H1 (cell line): ENCODE results near the gene PITX1. TPM values are rescaled to one million over a fixed set of nuclear protein-coding genes. Genes with fewer than 3 reads are reported as not detected.

Source experiments
- CTCF ChIA-PET: fragments of 300-600 bp; sonication (Branson Sonifier 250); formaldehyde crosslinking; loops from one replicate; lab custom pipeline; 2021; ENCODE audit not compliant: partially characterized antibody; lab: Charles Lee
- POLR2A ChIA-PET: fragments of 300-600 bp; sonication (Branson Sonifier 250); formaldehyde crosslinking; loops from one replicate; lab custom pipeline; 2021; ENCODE audit warnings: inconsistent platforms; ENCODE audit not compliant: partially characterized antibody; lab: Charles Lee
- DNase-seq, 2 experiments: peaks; one replicate each; pipeline versions ENCODE4 v3.0.0 to v3.0.0-alpha.2; 2010 to 2022; ENCODE audit warnings: low spot score in 2 of 2, low read depth in 1 of 2, mixed read lengths in 1 of 2
- FAIRE-seq: peaks from 2 replicates; lab custom pipeline; 2011; peaks lifted over from hg19 to GRCh38; lab: Jason Lieb, UNC
- H2AFZ ChIP-seq: 2 replicates; pipeline ENCODE4 v1.8.1; 2012; ENCODE audit warnings: low read length, inconsistent platforms
- H2AK5ac ChIP-seq: 2 replicates; pipeline ENCODE4 v1.6.1; 2013; ENCODE audit warnings: low read depth, low read length
- H2BK120ac ChIP-seq: replicated peaks from 2 replicates; pipeline ENCODE3; 2013; ENCODE audit warnings: low read depth, low read length, inconsistent platforms
- H2BK12ac ChIP-seq: 2 replicates; pipeline ENCODE4 v1.6.1; 2013; ENCODE audit warnings: low read depth, low read length
- H2BK15ac ChIP-seq: 2 replicates; pipeline ENCODE4 v1.6.1; 2013; ENCODE audit warnings: low read length
- H2BK20ac ChIP-seq: 2 replicates; pipeline ENCODE4 v1.6.1; 2013; ENCODE audit warnings: low read length
- H2BK5ac ChIP-seq: 2 replicates; pipeline ENCODE4 v1.6.1; 2013; ENCODE audit warnings: low read depth, low read length
- H3K14ac ChIP-seq: 2 replicates; pipeline ENCODE4 v1.6.1; 2013; ENCODE audit warnings: inconsistent platforms; ENCODE audit not compliant: insufficient read length
- H3K18ac ChIP-seq: 2 replicates; pipeline ENCODE4 v1.6.1; 2013; ENCODE audit warnings: low read length; ENCODE audit errors: extremely low read depth
- H3K23ac ChIP-seq: 2 replicates; pipeline ENCODE4 v1.6.1; 2013; ENCODE audit warnings: inconsistent platforms; ENCODE audit not compliant: insufficient read length
- H3K23me2 ChIP-seq: 2 replicates; pipeline ENCODE4 v1.6.1; 2013; ENCODE audit warnings: low read depth, low read length
- H3K27ac ChIP-seq: 2 replicates; pipeline ENCODE4 v1.6.1; 2011; ENCODE audit warnings: low read depth, low read length, inconsistent platforms
- H3K27me3 ChIP-seq, 4 experiments: replicated peaks in 1 of 4; 1 replicate in 1 of 4; 2 replicates in 3 of 4; pipeline versions ENCODE4 v1.6.1 to v1.8.1; 2011 to 2013; ENCODE audit warnings: low read length in 3 of 4, mild to moderate bottlenecking in 3 of 4, inconsistent platforms in 2 of 4, mixed read lengths in 2 of 4, moderate library complexity in 1 of 4; ENCODE audit not compliant: control insufficient read depth in 3 of 4, insufficient read depth in 3 of 4; ENCODE audit errors: extremely low read depth in 1 of 4
- H3K36me3 ChIP-seq, 4 experiments: 2 replicates each; pipeline versions ENCODE4 v1.6.1 to v1.8.1; 2011 to 2013; ENCODE audit warnings: mild to moderate bottlenecking in 4 of 4, low read length in 3 of 4, moderate library complexity in 2 of 4, control low read depth in 1 of 4, inconsistent platforms in 1 of 4; ENCODE audit not compliant: insufficient read depth in 4 of 4, control insufficient read depth in 2 of 4
- H3K4ac ChIP-seq: replicated peaks from 2 replicates; pipeline ENCODE3; 2013; ENCODE audit warnings: low read length, low read depth, mixed read lengths, inconsistent platforms; ENCODE audit not compliant: insufficient read length
- H3K4me1 ChIP-seq, 4 experiments: replicated peaks in 1 of 4; 1 replicate in 1 of 4; 2 replicates in 3 of 4; pipeline versions ENCODE4 v1.6.1 to v1.8.1; 2011 to 2013; ENCODE audit warnings: low read length in 3 of 4, inconsistent platforms in 2 of 4, mixed read lengths in 1 of 4; ENCODE audit not compliant: insufficient read depth in 4 of 4, control insufficient read depth in 3 of 4
- H3K4me2 ChIP-seq, 2 experiments: 2 replicates each; pipeline versions ENCODE4 v1.6.1 to v1.8.1; 2011 to 2013; ENCODE audit warnings: low read depth in 2 of 2, low read length in 2 of 2, control low read depth in 1 of 2, inconsistent platforms in 1 of 2, mild to moderate bottlenecking in 1 of 2; ENCODE audit not compliant: insufficient read depth in 1 of 2
- H3K4me3 ChIP-seq, 4 experiments: fragments of 200-600, 300-600 bp in 1 of 4; sonication (generic), shearing (Covaris generic), sonication (Bioruptor Twin) in 1 of 4; 2 replicates each; pipeline versions ENCODE4 v1.5.1 to v1.8.1; 2011 to 2016; ENCODE audit warnings: low read length in 4 of 4, low read depth in 3 of 4, control low read depth in 2 of 4, inconsistent platforms in 2 of 4, mild to moderate bottlenecking in 2 of 4, mixed read lengths in 1 of 4, moderate library complexity in 1 of 4; ENCODE audit not compliant: insufficient read depth in 2 of 4; ENCODE audit errors: extremely low read depth in 1 of 4
- H3K56ac ChIP-seq: replicated peaks from 2 replicates; pipeline ENCODE3; 2013; ENCODE audit warnings: low read depth, mild to moderate bottlenecking, mixed read lengths, low read length, inconsistent platforms; ENCODE audit not compliant: insufficient read length
- H3K79me1 ChIP-seq: 2 replicates; pipeline ENCODE4 v1.6.1; 2013; ENCODE audit warnings: low read depth, low read length, control low read depth
- H3K79me2 ChIP-seq, 2 experiments: 2 replicates each; pipeline versions ENCODE4 v1.6.1 to v1.8.1; 2012 to 2013; ENCODE audit warnings: low read length in 2 of 2, mild to moderate bottlenecking in 2 of 2, inconsistent platforms in 1 of 2; ENCODE audit not compliant: insufficient read depth in 2 of 2, control insufficient read depth in 1 of 2
- H3K9ac ChIP-seq, 4 experiments: replicated peaks in 1 of 4; 1 replicate in 1 of 4; 2 replicates in 3 of 4; pipeline versions ENCODE4 v1.6.1 to v1.8.1; 2011 to 2013; ENCODE audit warnings: low read depth in 3 of 4, low read length in 3 of 4, control low read depth in 2 of 4, mild to moderate bottlenecking in 2 of 4, moderate library complexity in 2 of 4, inconsistent platforms in 1 of 4; ENCODE audit errors: extremely low read depth in 1 of 4
- H3K9me3 ChIP-seq, 2 experiments: 2 replicates each; pipeline versions ENCODE4 v1.6.1 to v1.8.1; 2012 to 2013; ENCODE audit warnings: mild to moderate bottlenecking in 2 of 2, moderate library complexity in 2 of 2, control low read depth in 1 of 2, inconsistent platforms in 1 of 2, low read depth in 1 of 2, low read length in 1 of 2, mixed read lengths in 1 of 2; ENCODE audit not compliant: insufficient read depth in 2 of 2
- H4K20me1 ChIP-seq, 2 experiments: replicated peaks in 1 of 2; 2 replicates each; pipeline versions ENCODE3 to v1.8.1; 2011 to 2013; ENCODE audit warnings: inconsistent platforms in 2 of 2, low read length in 2 of 2, mild to moderate bottlenecking in 1 of 2; ENCODE audit not compliant: insufficient read depth in 2 of 2, control insufficient read depth in 1 of 2
- H4K5ac ChIP-seq: 2 replicates; pipeline ENCODE4 v1.6.1; 2013; ENCODE audit warnings: low read length, low read depth, mixed read lengths, inconsistent platforms; ENCODE audit not compliant: insufficient read length
- H4K8ac ChIP-seq: 2 replicates; pipeline ENCODE4 v1.8.0; 2013; ENCODE audit warnings: mild to moderate bottlenecking, moderate library complexity, low read length, inconsistent platforms; ENCODE audit not compliant: insufficient read depth; ENCODE audit errors: extremely low read depth
- H4K91ac ChIP-seq: replicated peaks from 2 replicates; pipeline ENCODE3; 2013; ENCODE audit warnings: low read length, mixed read lengths, inconsistent platforms; ENCODE audit not compliant: insufficient read length
- SIN3A ChIP-seq, 2 experiments: IDR thresholded peaks in 1 of 2; conservative IDR thresholded peaks in 1 of 2; 2 replicates each; pipeline ENCODE4 v1.6.1; 2011 to 2012; ENCODE audit warnings: low read length in 2 of 2, improper control_type of control experiment in 1 of 2, low read depth in 1 of 2, mild to moderate bottlenecking in 1 of 2
- ZNF274 ChIP-seq: IDR thresholded peaks from 2 replicates; pipeline ENCODE4 v1.7.0; 2012; ENCODE audit warnings: low read length, borderline replicate concordance; ENCODE audit errors: extremely low read depth
- WGBS, 2 experiments: shearing (Covaris generic) in 1 of 2; methylation state at CpG; one replicate each; pipeline versions ENCODE4 v1.1.6 to v1.1.7; 2013 to 2015; ENCODE audit warnings: low lambda C conversion rate in 2 of 2, mixed read lengths in 2 of 2, inconsistent platforms in 1 of 2, low coverage in 1 of 2, missing lambda C conversion rate in 1 of 2; ENCODE audit not compliant: insufficient replicate concordance in 2 of 2, insufficient coverage in 1 of 2, insufficient read length in 1 of 2; ENCODE audit errors: extremely low coverage in 1 of 2, missing lambda C conversion rate in 1 of 2; 5-methylcytosine and 5-hydroxymethylcytosine counted together
- polyA plus RNA-seq, 7 experiments: library from polyadenylated mRNA; depleted of rRNA in 3 of 7; stranded (reverse) in 5 of 7; unstranded in 2 of 7; fragments of >200 nt in 5 of 7; fragments of 200-250 nt in 2 of 7; gene quantifications; 1 replicate in 5 of 7; 2 replicates in 1 of 7; 4 replicates in 1 of 7; pipeline versions ENCODE4 v1.2.1 to v1.2.3, GENCODE V29; 2011 to 2013; ENCODE audit warnings: missing spikeins in 2 of 7, mixed read lengths in 2 of 7
- total RNA-seq: library from RNA; stranded (reverse); fragmentation: NEBNext Ultra II Directional; extraction: Animal tissue kit (Norgen Biotek cat#: 25700); gene quantifications from 2 replicates; pipeline ENCODE4 v1.2.1, GENCODE V29; 2021

Gene PITX1
- total and polyA plus RNA-seq, 2 of the 8 experiments (the other 6 are each of a cell fraction or from before 2014, with no cell fraction given), result 0.03 TPM; not detected in 1

GRCh38 chr5:135064235-135064570 is 30.2 kb upstream of the PITX1 start:
- ChIA-PET CTCF (interaction anchor here (0.7 to 4.9 kb wide), 2 partner anchors 8 to 68 kb away, joined by 3 to 27 read pairs; no protein-coding TSS in a partner anchor), POLR2A (interaction anchor here (1.7 kb wide), 1 partner anchor 152 kb away, joined by 3 read pairs; no protein-coding TSS in a partner anchor)
- TF ChIP-seq ZNF274, result no peak
- TF ChIP-seq SIN3A (conservative IDR thresholded peaks at IDR 0.05 in 1 of 2, IDR thresholded peaks at IDR 0.05 in 1 of 2; ENCODE audit: low read depth in 1 of 2, low read length in 2 of 2), result no peak
- H4K8ac ChIP-seq, result no peak overlapping the region
- no peak for FAIRE-seq
- H2AK5ac ChIP-seq, result no peak overlapping the region
- no peaks in the 10 kb centered on the region; the same call in 1 of the 2 replicates for H3K23me2 ChIP-seq
- no peak overlapping the region for H4K91ac ChIP-seq
- no peak overlapping the region for H2BK120ac ChIP-seq
- no peak overlapping the region for H2AFZ ChIP-seq
- H3K14ac ChIP-seq, result no peak overlapping the region
- 85% methylated on average over 4 of the region's 4 CpGs; no CpG with 5 or more reads in 1 of the 2 experiments for WGBS, 2 experiments
- H3K23ac ChIP-seq, result no peak overlapping the region
- no peak overlapping the region for H4K5ac ChIP-seq
- H3K79me2 ChIP-seq, result no peaks in the 10 kb centered on the region
- no peak overlapping the region for H3K4ac ChIP-seq
- H3K27me3 ChIP-seq, result peaks cover 0 to 38% (median 18%) of the 10 kb centered on the region in 4 experiments; a peak in 6 of 7 replicates
- H4K20me1 ChIP-seq, result no peaks in the 10 kb centered on the region
- H3K56ac ChIP-seq, result no peak overlapping the region
- H2BK20ac ChIP-seq, result no peak overlapping the region
- H3K4me2 ChIP-seq, result no peak overlapping the region
- DNase-seq, result no peak
- no peaks in the 10 kb centered on the region for H3K9me3 ChIP-seq
- H2BK12ac ChIP-seq, result no peak overlapping the region
- no peak overlapping the region for H2BK5ac ChIP-seq
- no peak overlapping the region for H3K4me3 ChIP-seq
- H3K9ac ChIP-seq, result no peak overlapping the region
- H3K36me3 ChIP-seq, result no peaks in the 10 kb centered on the region
- no peaks in the 10 kb centered on the region for H3K79me1 ChIP-seq
- no peak overlapping the region for H3K18ac ChIP-seq
- peaks cover 0 to 2% (median 0%) of the 10 kb centered on the region in 4 experiments; a peak in 2 of 7 replicates for H3K4me1 ChIP-seq
- no peak overlapping the region for H3K27ac ChIP-seq
- no peak overlapping the region for H2BK15ac ChIP-seq
